ENCODE data around the gene CAPS2.
A peak's percentile ranks its signal among the peaks of the same experiment; 100 is the strongest.

The CAPS2 gene

DNA sequence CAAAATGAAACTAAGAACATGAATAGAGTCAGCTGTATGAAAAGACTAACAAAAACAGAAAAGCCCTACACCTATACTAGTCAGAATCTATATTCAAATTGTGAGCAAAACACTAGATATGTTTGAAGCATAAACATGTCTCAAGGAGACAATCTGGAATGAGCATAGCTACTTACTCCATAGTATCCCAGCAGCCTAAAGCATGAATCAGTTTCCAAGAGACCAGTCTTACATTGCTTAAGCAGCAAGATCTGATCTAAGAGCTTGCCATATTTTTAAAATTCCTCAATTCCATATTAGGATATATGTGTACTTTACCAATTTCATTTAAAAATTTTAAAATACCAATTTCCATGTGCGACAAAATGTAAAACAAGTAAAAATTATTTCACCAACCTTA, 7.7 kb downstream of the CAPS2 start:
- H2BK5ac ChIP-seq (ENCODE audit: low read depth, low read length, poor library complexity): no peak overlapping the region
- H3K9me3 ChIP-seq (ENCODE audit: insufficient read depth, low read depth, low read length): no peaks in the 10 kb centered on the region
- no peak overlapping the region for H3K27ac ChIP-seq (ENCODE audit: low read depth, low read length)
- no peaks in the 10 kb centered on the region for H3K36me3 ChIP-seq (ENCODE audit: control insufficient read depth in 1 of 2, insufficient read depth in 2 of 2, low read length in 2 of 2)
- H3K9ac ChIP-seq (ENCODE audit: low read length): no peak overlapping the region
- no peaks in the 10 kb centered on the region for H3K79me2 ChIP-seq (ENCODE audit: control insufficient read depth, insufficient read depth, low read length, poor library complexity)
- no peak overlapping the region for H3K4me3 ChIP-seq (ENCODE audit: low read depth, low read length)
- H2BK120ac ChIP-seq (ENCODE audit: insufficient read depth, low read length, poor library complexity): no peak overlapping the region
- H3K27me3 ChIP-seq (ENCODE audit: insufficient read depth, low read length): no peaks in the 10 kb centered on the region
- no peak overlapping the region for H3K4me2 ChIP-seq (ENCODE audit: low read length)
- no peak overlapping the region for H4K8ac ChIP-seq (ENCODE audit: low read depth, low read length)
- H3K18ac ChIP-seq (ENCODE audit: low read length): no peak overlapping the region
- no peak overlapping the region for H3K14ac ChIP-seq (ENCODE audit: low read length)
- H3K79me1 ChIP-seq (ENCODE audit: low read length): no peaks in the 10 kb centered on the region
- no peak overlapping the region for H4K91ac ChIP-seq (ENCODE audit: low read depth, low read length)
- no peak overlapping the region for H3K23ac ChIP-seq (ENCODE audit: low read length)
- no peak overlapping the region for H2AFZ ChIP-seq (ENCODE audit: insufficient read depth, low read length, poor library complexity)
- no peak overlapping the region for H3K4ac ChIP-seq (ENCODE audit: low read depth, low read length)
- H4K12ac ChIP-seq (ENCODE audit: low read depth, low read length): no peak overlapping the region
- no CpG with 5 or more reads among the region's 1 CpG for WGBS (ENCODE audit: extremely low coverage, insufficient coverage, insufficient read length)
- H3K4me1 ChIP-seq (ENCODE audit: control insufficient read depth in 1 of 2, insufficient read depth in 2 of 2, low read length in 2 of 2): no peaks in the 10 kb centered on the region
- no peak overlapping the region for H2BK12ac ChIP-seq (ENCODE audit: low read length)
- peak; percentile 44 to 86 for DNase-seq
- no peak overlapping the region for H2AK5ac ChIP-seq (ENCODE audit: low read length)

DNA sequence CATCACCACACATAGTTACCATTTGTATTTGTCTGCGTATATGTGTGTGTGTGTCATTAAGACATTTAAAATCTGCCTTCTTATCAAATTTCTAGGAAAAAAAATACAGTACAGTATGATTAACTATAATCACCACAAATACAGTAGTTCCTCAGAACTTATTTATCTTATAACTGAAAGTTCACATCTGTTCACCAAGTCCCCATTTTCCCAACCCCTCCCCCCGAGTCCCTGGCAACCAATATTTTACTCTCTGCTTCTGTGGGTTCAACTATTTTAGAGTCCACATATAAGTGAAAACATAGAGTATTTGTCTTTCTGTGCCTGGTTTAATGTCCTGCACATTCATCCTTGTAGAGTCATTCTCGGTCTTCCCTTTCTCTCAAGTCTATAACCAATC, 12.3 kb downstream of the CAPS2 start:
- Histone ChIP-seq H3K27ac (ENCODE audit: low read depth, low read length) (no peak overlapping the region), H3K18ac (ENCODE audit: low read length) (no peak overlapping the region), H2AFZ (ENCODE audit: insufficient read depth, low read length, poor library complexity) (no peak overlapping the region), H4K91ac (ENCODE audit: low read depth, low read length) (no peak overlapping the region), H3K23ac (ENCODE audit: low read length) (no peak overlapping the region), H4K8ac (ENCODE audit: low read depth, low read length) (no peak overlapping the region), H3K9me3 (ENCODE audit: insufficient read depth, low read depth, low read length) (no peaks in the 10 kb centered on the region), H2BK5ac (ENCODE audit: low read depth, low read length, poor library complexity) (no peak overlapping the region), H3K9ac (ENCODE audit: low read length) (no peak overlapping the region), H3K4me2 (ENCODE audit: low read length) (no peak overlapping the region), H3K4me1 (ENCODE audit: control insufficient read depth in 1 of 2, insufficient read depth in 2 of 2, low read length in 2 of 2) (peaks cover 0 to 2% of the 10 kb centered on the region in 2 experiments), H3K14ac (ENCODE audit: low read length) (no peak overlapping the region), H3K27me3 (ENCODE audit: insufficient read depth, low read length) (no peaks in the 10 kb centered on the region), H3K4ac (ENCODE audit: low read depth, low read length) (no peak overlapping the region), H4K12ac (ENCODE audit: low read depth, low read length) (no peak overlapping the region), H3K79me1 (ENCODE audit: low read length) (no peaks in the 10 kb centered on the region), H3K79me2 (ENCODE audit: control insufficient read depth, insufficient read depth, low read length, poor library complexity) (no peaks in the 10 kb centered on the region), H2BK12ac (ENCODE audit: low read length) (no peak overlapping the region), H2AK5ac (ENCODE audit: low read length) (no peak overlapping the region), H2BK120ac (ENCODE audit: insufficient read depth, low read length, poor library complexity) (no peak overlapping the region), H3K36me3 (ENCODE audit: control insufficient read depth in 1 of 2, insufficient read depth in 2 of 2, low read length in 2 of 2) (no peaks in the 10 kb centered on the region), H3K4me3 (ENCODE audit: low read depth, low read length) (no peak overlapping the region)
- DNase-seq: no peak
- WGBS (ENCODE audit: extremely low coverage, insufficient coverage, insufficient read length): no CpG with 5 or more reads among the region's 3 CpGs

DNA sequence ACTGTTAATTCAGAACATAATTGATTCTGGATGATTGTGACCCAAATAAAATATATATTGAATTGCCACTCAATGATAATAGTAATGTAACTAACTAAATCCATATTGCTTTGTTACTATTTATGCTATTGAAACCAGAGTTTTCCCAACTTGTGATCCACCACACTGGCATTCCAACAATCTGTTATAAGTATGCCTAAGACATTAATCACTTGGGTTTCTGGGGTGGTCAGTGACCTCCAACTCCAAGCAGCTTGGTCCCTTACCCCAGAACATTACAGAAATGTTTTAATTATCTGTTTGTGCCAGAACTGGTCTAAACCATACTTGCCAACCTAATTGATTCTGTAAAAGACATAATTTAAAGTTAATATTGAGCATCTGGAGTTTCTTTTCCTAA, 14.6 kb downstream of the CAPS2 start:
- Histone ChIP-seq H3K4me1 (ENCODE audit: control insufficient read depth in 1 of 2, insufficient read depth in 2 of 2, low read length in 2 of 2) (peaks cover 0 to 2% of the 10 kb centered on the region in 2 experiments), H3K4me3 (ENCODE audit: low read depth, low read length) (no peak overlapping the region), H3K36me3 (ENCODE audit: control insufficient read depth in 1 of 2, insufficient read depth in 2 of 2, low read length in 2 of 2) (no peaks in the 10 kb centered on the region), H3K23ac (ENCODE audit: low read length) (no peak overlapping the region), H3K27me3 (ENCODE audit: insufficient read depth, low read length) (no peaks in the 10 kb centered on the region), H2BK12ac (ENCODE audit: low read length) (no peak overlapping the region), H3K4me2 (ENCODE audit: low read length) (no peak overlapping the region), H2AK5ac (ENCODE audit: low read length) (no peak overlapping the region), H3K4ac (ENCODE audit: low read depth, low read length) (no peak overlapping the region), H4K8ac (ENCODE audit: low read depth, low read length) (no peak overlapping the region), H4K12ac (ENCODE audit: low read depth, low read length) (no peak overlapping the region), H3K79me1 (ENCODE audit: low read length) (no peaks in the 10 kb centered on the region), H2BK120ac (ENCODE audit: insufficient read depth, low read length, poor library complexity) (no peak overlapping the region), H4K91ac (ENCODE audit: low read depth, low read length) (no peak overlapping the region), H3K14ac (ENCODE audit: low read length) (no peak overlapping the region), H3K18ac (ENCODE audit: low read length) (no peak overlapping the region), H3K9ac (ENCODE audit: low read length) (no peak overlapping the region), H3K9me3 (ENCODE audit: insufficient read depth, low read depth, low read length) (no peaks in the 10 kb centered on the region), H2BK5ac (ENCODE audit: low read depth, low read length, poor library complexity) (no peak overlapping the region), H2AFZ (ENCODE audit: insufficient read depth, low read length, poor library complexity) (no peak overlapping the region), H3K27ac (ENCODE audit: low read depth, low read length) (no peak overlapping the region), H3K79me2 (ENCODE audit: control insufficient read depth, insufficient read depth, low read length, poor library complexity) (no peaks in the 10 kb centered on the region)
- no peak for DNase-seq

DNA sequence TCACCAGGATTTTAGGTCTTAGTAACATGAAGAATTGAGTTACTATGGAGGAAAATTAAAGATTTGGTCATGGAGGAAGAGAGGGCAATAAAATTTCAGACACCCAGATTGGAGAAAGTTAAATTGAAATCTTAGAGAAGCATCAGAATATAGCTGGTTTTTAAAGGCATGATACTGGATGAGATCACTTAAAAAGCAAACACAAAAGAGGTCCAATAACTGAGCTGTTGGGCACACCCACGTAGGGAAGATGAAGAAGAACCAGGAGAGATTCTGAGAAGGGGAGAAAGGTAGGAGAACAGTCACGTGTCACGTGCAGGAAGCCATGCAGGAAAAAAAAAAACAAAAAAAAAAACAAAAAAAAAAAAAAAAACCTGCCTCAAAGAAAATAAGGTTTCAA, 18.8 kb downstream of the CAPS2 start:
- Histone ChIP-seq H4K91ac (ENCODE audit: low read depth, low read length) (no peak overlapping the region), H4K8ac (ENCODE audit: low read depth, low read length) (no peak overlapping the region), H3K79me2 (ENCODE audit: control insufficient read depth, insufficient read depth, low read length, poor library complexity) (no peaks in the 10 kb centered on the region), H3K14ac (ENCODE audit: low read length) (no peak overlapping the region), H2AFZ (ENCODE audit: insufficient read depth, low read length, poor library complexity) (no peak overlapping the region), H3K9ac (ENCODE audit: low read length) (no peak overlapping the region), H3K4me3 (ENCODE audit: low read depth, low read length) (no peak overlapping the region), H3K27ac (ENCODE audit: low read depth, low read length) (no peak overlapping the region), H3K4ac (ENCODE audit: low read depth, low read length) (no peak overlapping the region), H3K4me1 (ENCODE audit: control insufficient read depth in 1 of 2, insufficient read depth in 2 of 2, low read length in 2 of 2) (peaks cover 0 to 2% of the 10 kb centered on the region in 2 experiments), H3K9me3 (ENCODE audit: insufficient read depth, low read depth, low read length) (no peaks in the 10 kb centered on the region), H3K79me1 (ENCODE audit: low read length) (no peaks in the 10 kb centered on the region), H2BK120ac (ENCODE audit: insufficient read depth, low read length, poor library complexity) (no peak overlapping the region), H3K18ac (ENCODE audit: low read length) (no peak overlapping the region), H2AK5ac (ENCODE audit: low read length) (no peak overlapping the region), H2BK12ac (ENCODE audit: low read length) (no peak overlapping the region), H3K27me3 (ENCODE audit: insufficient read depth, low read length) (no peaks in the 10 kb centered on the region), H3K36me3 (ENCODE audit: control insufficient read depth in 1 of 2, insufficient read depth in 2 of 2, low read length in 2 of 2) (no peaks in the 10 kb centered on the region), H2BK5ac (ENCODE audit: low read depth, low read length, poor library complexity) (no peak overlapping the region), H3K4me2 (ENCODE audit: low read length) (no peak overlapping the region), H3K23ac (ENCODE audit: low read length) (no peak overlapping the region), H4K12ac (ENCODE audit: low read depth, low read length) (no peak overlapping the region)
- DNase-seq: no peak
- no CpG with 5 or more reads among the region's 3 CpGs for WGBS (ENCODE audit: extremely low coverage, insufficient coverage, insufficient read length)
